Endometrial microvascular endothelial cells (primary cell): ENCODE measurements around the gene NXF1. TPM values are rescaled to one million over a fixed set of nuclear protein-coding genes. Genes with fewer than 3 reads are reported as not detected.
"Not testable (repeated sequence)": the region's sequence is repeated elsewhere in the genome, so short reads cannot be mapped to it uniquely, and the experiment has no call there.

Source experiments
- in situ Hi-C: cut with HindIII; loops from 2 replicates; pipeline ENCODE4 v1.10.0; 2017; ENCODE audit warnings: low sequenced_read_pairs, low pct_unique_long_range_greater_than_20kb; ENCODE audit errors: inconsistent ontology term
- total RNA-seq: library from RNA; depleted of rRNA; stranded (reverse); fragments of >200 nt; gene quantifications from one replicate; pipeline ENCODE4 v1.2.3, GENCODE V29; 2015; ENCODE audit errors: inconsistent ontology term

The NXF1 gene
- total RNA-seq, 1 donor from 2014 or later = 45.7 TPM

DNA sequence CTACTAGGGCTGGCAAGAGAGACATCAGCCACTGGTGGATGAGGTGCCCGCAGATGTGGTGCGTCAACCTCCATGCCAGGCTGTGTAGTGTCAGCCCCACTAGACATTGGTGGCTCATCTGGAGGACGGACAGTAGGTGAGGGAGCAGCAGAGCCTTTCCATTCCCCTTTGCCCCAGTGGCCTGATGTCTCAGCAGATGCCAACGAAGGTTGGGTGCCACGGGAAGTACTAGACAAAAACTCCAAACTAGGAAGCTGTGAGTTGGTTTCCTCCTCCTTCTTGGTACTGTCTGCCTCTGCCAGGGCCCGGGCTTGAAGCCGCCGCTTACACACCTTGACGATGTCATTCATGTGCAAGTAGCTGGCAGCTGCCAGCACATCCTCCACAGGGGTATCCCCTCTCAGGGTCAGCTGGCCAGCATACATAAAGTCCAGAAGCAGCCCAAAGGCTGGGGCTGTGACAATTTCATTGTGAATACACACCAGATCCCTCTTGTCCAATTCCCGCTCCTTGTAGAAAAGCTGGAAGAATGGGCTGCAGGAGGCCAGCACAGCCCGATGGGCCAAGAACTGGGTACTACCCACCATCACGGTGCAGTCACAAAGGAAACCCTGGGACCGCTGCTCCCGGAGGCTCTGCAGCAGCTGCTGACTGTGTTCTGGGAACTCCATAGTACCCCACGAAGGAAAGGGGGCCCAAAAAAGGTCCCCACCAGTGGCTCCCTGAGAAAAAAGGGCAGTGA lies 52.1 kb downstream of the NXF1 start:
- in situ Hi-C loops = no loop called here

DNA sequence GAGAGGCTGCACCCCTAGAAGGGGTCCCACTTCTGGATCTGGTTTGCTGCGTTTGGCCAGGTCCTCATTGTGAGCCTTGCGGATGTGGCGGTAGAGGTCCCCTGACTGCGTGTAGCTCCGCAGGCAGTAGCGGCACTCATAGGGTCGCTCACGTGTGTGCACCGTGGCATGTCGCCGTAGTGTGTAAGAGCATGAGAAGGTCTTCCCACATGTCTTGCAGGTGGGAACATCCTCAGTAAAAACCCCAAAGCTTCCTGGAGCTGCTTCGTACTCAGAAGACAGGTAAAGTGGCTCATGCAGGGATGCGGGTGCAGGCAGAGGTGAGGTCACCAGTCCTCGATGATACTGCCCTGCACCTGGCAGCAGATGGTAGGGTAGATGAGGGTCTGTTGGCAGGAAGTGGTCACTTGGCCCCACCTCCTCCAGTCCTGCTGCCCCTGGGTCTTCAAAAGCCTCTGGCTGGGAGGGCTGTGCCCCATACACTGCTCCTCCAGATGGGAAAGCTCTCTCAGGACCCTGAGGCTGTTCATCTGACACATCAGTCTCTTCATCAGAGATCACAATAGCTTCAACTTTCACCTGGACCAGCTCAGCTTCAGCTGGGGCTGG lies 53.0 kb downstream of the NXF1 start:
- in situ Hi-C loops = no loop called here

DNA sequence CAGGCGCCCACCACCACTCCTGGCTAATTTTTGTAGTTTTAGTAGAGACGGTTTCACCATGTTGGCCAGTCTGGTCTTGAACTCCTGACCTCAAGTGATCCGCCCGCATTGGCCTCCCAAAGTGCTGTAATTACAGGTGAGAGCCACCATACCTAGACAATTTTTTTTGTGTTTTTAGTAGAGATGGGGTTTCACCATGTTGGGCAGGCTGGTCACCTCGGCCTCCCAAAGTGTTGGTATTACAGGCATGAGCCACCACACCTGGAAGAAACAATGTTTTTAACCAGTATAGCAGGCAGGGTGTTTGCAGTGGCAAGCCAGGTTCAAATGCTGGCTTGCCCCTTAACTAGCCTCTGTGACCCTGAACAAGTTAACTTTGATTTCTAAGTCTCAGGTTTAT lies 55.3 kb downstream of the NXF1 start:
- in situ Hi-C loops = not testable (repeated sequence)

DNA sequence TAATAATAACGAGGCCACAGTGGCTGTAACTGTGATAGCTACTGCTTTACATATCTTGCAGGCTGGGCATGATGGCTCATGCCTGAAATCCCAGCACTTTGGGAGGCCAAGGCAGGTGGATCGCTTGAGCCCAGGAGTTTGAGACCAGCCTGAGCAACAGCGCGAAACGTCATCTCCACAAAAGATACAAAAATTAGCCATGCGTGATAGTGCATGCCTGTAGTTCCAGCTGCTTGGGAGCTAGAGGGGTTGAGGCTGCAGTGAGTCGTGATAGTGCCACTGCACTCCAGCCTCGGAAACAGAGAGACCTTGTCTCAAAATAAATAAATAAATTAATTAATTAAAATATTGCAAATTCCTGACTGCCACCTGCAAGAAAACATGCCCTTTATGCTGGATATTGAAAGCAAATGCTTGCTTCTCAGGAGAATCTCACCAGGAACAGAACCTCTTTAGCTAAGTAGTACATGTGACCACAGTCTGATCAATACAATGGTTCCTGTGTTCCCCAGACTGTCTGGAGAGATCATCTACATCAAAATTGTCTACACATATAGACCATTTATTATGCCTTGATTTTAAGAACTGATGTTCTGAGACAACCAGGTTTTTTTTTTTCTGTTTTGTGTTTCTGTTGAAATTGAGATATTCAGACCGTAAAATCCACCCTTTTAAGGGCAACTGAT lies 57.6 kb downstream of the NXF1 start:
- in situ Hi-C loops = no loop called here

Other genes starting within 250 kb of the NXF1 start
- 1,762 TPM for gene EEF1G, start 231.5 kb downstream of the NXF1 start, total RNA-seq
- 12.7 TPM for gene TUT1, start 213.9 kb downstream of the NXF1 start, total RNA-seq
- gene MTA2, start 203.6 kb downstream of the NXF1 start, total RNA-seq = 195 TPM
- 42.1 TPM for gene EML3, start 192.7 kb downstream of the NXF1 start, total RNA-seq
- gene ROM1, start 192.2 kb downstream of the NXF1 start, total RNA-seq = 8.0 TPM
- 40.0 TPM for gene B3GAT3, start 183.5 kb downstream of the NXF1 start, total RNA-seq
- 294 TPM for gene GANAB, start 158.8 kb downstream of the NXF1 start, total RNA-seq
- 35.2 TPM for gene INTS5, start 152.1 kb downstream of the NXF1 start, total RNA-seq
- 87.7 TPM for gene C11orf98, start 140.2 kb downstream of the NXF1 start, total RNA-seq
- gene CSKMT, start 140.1 kb downstream of the NXF1 start, total RNA-seq = 3.9 TPM
- gene UQCC3, start 133.8 kb downstream of the NXF1 start, total RNA-seq = 12.4 TPM
- 5.8 TPM for gene LBHD1, start 133.2 kb downstream of the NXF1 start, total RNA-seq
- gene UBXN1, start 126.4 kb downstream of the NXF1 start, total RNA-seq = 89.8 TPM
- gene LRRN4CL, start 115.9 kb downstream of the NXF1 start, total RNA-seq = not detected
- gene BSCL2, start 98.0 kb downstream of the NXF1 start, total RNA-seq = 55.5 TPM
- not detected for gene GNG3, start 97.8 kb downstream of the NXF1 start, total RNA-seq
- 6.7 TPM for gene HNRNPUL2, start 78.0 kb downstream of the NXF1 start, total RNA-seq
- gene TTC9C, start 77.0 kb downstream of the NXF1 start, total RNA-seq = 28.1 TPM
- 9.9 TPM for gene ZBTB3, start 51.3 kb downstream of the NXF1 start, total RNA-seq
- 85.5 TPM for gene POLR2G, start 43.9 kb downstream of the NXF1 start, total RNA-seq
- 22.1 TPM for gene TAF6L, start 34.0 kb downstream of the NXF1 start, total RNA-seq
- gene TMEM179B, start 18.0 kb downstream of the NXF1 start, total RNA-seq = 91.6 TPM
- 27.6 TPM for gene TMEM223, start 13.4 kb downstream of the NXF1 start, total RNA-seq
- 33.4 TPM for gene STX5, start 26.6 kb upstream of the NXF1 start, total RNA-seq
- not detected for gene TEX54, start 27.4 kb upstream of the NXF1 start, total RNA-seq
- gene WDR74, start 34.1 kb upstream of the NXF1 start, total RNA-seq = 49.7 TPM
- gene SLC3A2, start 75.5 kb upstream of the NXF1 start, total RNA-seq = 224 TPM
- not detected for gene CHRM1, start 115.9 kb upstream of the NXF1 start, total RNA-seq
- gene SLC22A6, start 179.5 kb upstream of the NXF1 start, total RNA-seq = not detected
- gene SLC22A8, start 210.4 kb upstream of the NXF1 start, total RNA-seq = not detected